ENCODE data around the gene RFX4. TPM values are rescaled to one million over a fixed set of nuclear protein-coding genes. Genes with fewer than 3 reads are reported as not detected.

Gene RFX4
- total RNA-seq, 1 donor from 2014 or later = not detected

Other genes with a start within 250 kb of the RFX4 start
- gene POLR3B, start 225.3 kb upstream of the RFX4 start, total RNA-seq = 9.4 TPM
- gene RIC8B, start 191.7 kb downstream of the RFX4 start, total RNA-seq = 3.0 TPM